ENCODE data around the gene ZNF678. TPM values are rescaled to one million over a fixed set of nuclear protein-coding genes. Genes with fewer than 3 reads are reported as not detected.
A peak's percentile ranks its signal among the peaks of the same experiment; 100 is the strongest.

Gene ZNF678
- total RNA-seq, 1 donor from 2014 or later: 5.3 TPM

GRCh38 chr1:227654858-227655752 is 91.7 kb downstream of the ZNF678 start:
- peaks cover 1% of the 10 kb centered on the region for H3K36me3 ChIP-seq (ENCODE audit: control insufficient read depth, insufficient read depth, low read length)
- no peak overlapping the region for H3K4me3 ChIP-seq (ENCODE audit: low read depth, low read length)
- H3K27me3 ChIP-seq (ENCODE audit: control insufficient read depth, insufficient read depth, low read length): no peaks in the 10 kb centered on the region
- TF ChIP-seq CTCF (IDR thresholded peaks at IDR 0.05; ENCODE audit: insufficient read depth, low read length, severe bottlenecking): no peak
- DNase-seq (ENCODE audit: low read depth): no peak
- FAIRE-seq: no peak

- peak; percentile 32 for FAIRE-seq
- DNase-seq (ENCODE audit: low read depth): no peak
- no peaks in the 10 kb centered on the region for H3K36me3 ChIP-seq (ENCODE audit: control insufficient read depth, insufficient read depth, low read length)
- H3K27me3 ChIP-seq (ENCODE audit: control insufficient read depth, insufficient read depth, low read length): no peaks in the 10 kb centered on the region
- no peak for TF ChIP-seq CTCF (IDR thresholded peaks at IDR 0.05; ENCODE audit: insufficient read depth, low read length, severe bottlenecking)
- no peak overlapping the region for H3K4me3 ChIP-seq (ENCODE audit: low read depth, low read length)
Measured at GRCh38 chr1:227661495-227661894, 98.1 kb downstream of the ZNF678 start.

- Histone ChIP-seq H3K27me3 (ENCODE audit: control insufficient read depth, insufficient read depth, low read length) (no peaks in the 10 kb centered on the region), H3K36me3 (ENCODE audit: control insufficient read depth, insufficient read depth, low read length) (no peaks in the 10 kb centered on the region)
Measured at GRCh38 chr1:227662933-227663332, 99.6 kb downstream of the ZNF678 start.

GRCh38 chr1:227666286-227666685 is 102.9 kb downstream of the ZNF678 start:
- no peak for TF ChIP-seq CTCF (IDR thresholded peaks at IDR 0.05; ENCODE audit: insufficient read depth, low read length, severe bottlenecking)
- Histone ChIP-seq H3K4me3 (ENCODE audit: low read depth, low read length) (no peak overlapping the region), H3K36me3 (ENCODE audit: control insufficient read depth, insufficient read depth, low read length) (no peaks in the 10 kb centered on the region), H3K27me3 (ENCODE audit: control insufficient read depth, insufficient read depth, low read length) (no peaks in the 10 kb centered on the region)
- DNase-seq (ENCODE audit: low read depth): peak; percentile 31
- no peak for FAIRE-seq

More at GRCh38 chr1:227662933-227663332, 99.6 kb downstream of the ZNF678 start:
- no peak for TF ChIP-seq CTCF (IDR thresholded peaks at IDR 0.05; ENCODE audit: insufficient read depth, low read length, severe bottlenecking)
- no peak for FAIRE-seq
- DNase-seq (ENCODE audit: low read depth): no peak
- H3K4me3 ChIP-seq (ENCODE audit: low read depth, low read length): no peak overlapping the region

GRCh38 chr1:227673441-227673840 is 110.1 kb downstream of the ZNF678 start:
- H3K4me3 ChIP-seq (ENCODE audit: low read depth, low read length): no peak overlapping the region
- DNase-seq (ENCODE audit: low read depth) (no peak), FAIRE-seq (no peak)
- no peak for TF ChIP-seq CTCF (IDR thresholded peaks at IDR 0.05; ENCODE audit: insufficient read depth, low read length, severe bottlenecking)
- no peaks in the 10 kb centered on the region for H3K36me3 ChIP-seq (ENCODE audit: control insufficient read depth, insufficient read depth, low read length)
- H3K27me3 ChIP-seq (ENCODE audit: control insufficient read depth, insufficient read depth, low read length): no peaks in the 10 kb centered on the region

All from bronchial epithelial cell (primary cell).